GM20000 (cell line): ENCODE measurements around the gene COPS2.

ENCODE experiments used
- DNase-seq: peaks from one replicate; pipeline ENCODE4 v3.0.0; 2012; ENCODE audit warnings: low spot score
- CTCF ChIP-seq: IDR thresholded peaks from 2 replicates; pipeline ENCODE4 v1.5.1; 2012; ENCODE audit warnings: mild to moderate bottlenecking, control low read depth; ENCODE audit errors: extremely low read depth, missing control alignments

COPS2 gene

GRCh38 chr15:49121901-49122300 lies 33.5 kb downstream of the COPS2 start:
- no peak for DNase-seq
- TF ChIP-seq CTCF = no peak

- no peak for TF ChIP-seq CTCF
- DNase-seq = no peak
Observed at GRCh38 chr15:49120832-49121231, 34.6 kb downstream of the COPS2 start.

- TF ChIP-seq CTCF = no peak
Observed at GRCh38 chr15:49116108-49116857, 39.1 kb downstream of the COPS2 start.

GRCh38 chr15:49115062-49115461 lies 40.3 kb downstream of the COPS2 start:
- TF ChIP-seq CTCF = no peak
- DNase-seq = no peak

More at GRCh38 chr15:49116108-49116857, 39.1 kb downstream of the COPS2 start:
- no peak for DNase-seq

GRCh38 chr15:49110158-49110944 lies 45.0 kb downstream of the COPS2 start:
- TF ChIP-seq CTCF = no peak
- no peak for DNase-seq

- DNase-seq = no peak
- no peak for TF ChIP-seq CTCF
Observed at GRCh38 chr15:49103002-49103401, 52.4 kb downstream of the COPS2 start.

- no peak for DNase-seq
- TF ChIP-seq CTCF = no peak
Observed at GRCh38 chr15:49101536-49101935, 53.9 kb downstream of the COPS2 start.
